Measurements from ENCODE around the gene CMPK1.

GRCh38 chr1:47324682-47325081, 8.9 kb upstream of the CMPK1 start:
- no peak for TF ChIP-seq GATA2 (IDR thresholded peaks at IDR 0.05; ENCODE audit: low read depth, low read length)
- TF ChIP-seq GATA3 (IDR thresholded peaks at IDR 0.05; ENCODE audit: low read depth, low read length), result no peak

Data from SH-SY5Y (cell line).